SW480 (cell line): ENCODE measurements around the gene MAGI2.

Experiments used
- DNase-seq: peaks from one replicate; pipeline ENCODE4 v3.0.0-alpha.2; 2016; ENCODE audit warnings: low spot score

Gene MAGI2

DNA sequence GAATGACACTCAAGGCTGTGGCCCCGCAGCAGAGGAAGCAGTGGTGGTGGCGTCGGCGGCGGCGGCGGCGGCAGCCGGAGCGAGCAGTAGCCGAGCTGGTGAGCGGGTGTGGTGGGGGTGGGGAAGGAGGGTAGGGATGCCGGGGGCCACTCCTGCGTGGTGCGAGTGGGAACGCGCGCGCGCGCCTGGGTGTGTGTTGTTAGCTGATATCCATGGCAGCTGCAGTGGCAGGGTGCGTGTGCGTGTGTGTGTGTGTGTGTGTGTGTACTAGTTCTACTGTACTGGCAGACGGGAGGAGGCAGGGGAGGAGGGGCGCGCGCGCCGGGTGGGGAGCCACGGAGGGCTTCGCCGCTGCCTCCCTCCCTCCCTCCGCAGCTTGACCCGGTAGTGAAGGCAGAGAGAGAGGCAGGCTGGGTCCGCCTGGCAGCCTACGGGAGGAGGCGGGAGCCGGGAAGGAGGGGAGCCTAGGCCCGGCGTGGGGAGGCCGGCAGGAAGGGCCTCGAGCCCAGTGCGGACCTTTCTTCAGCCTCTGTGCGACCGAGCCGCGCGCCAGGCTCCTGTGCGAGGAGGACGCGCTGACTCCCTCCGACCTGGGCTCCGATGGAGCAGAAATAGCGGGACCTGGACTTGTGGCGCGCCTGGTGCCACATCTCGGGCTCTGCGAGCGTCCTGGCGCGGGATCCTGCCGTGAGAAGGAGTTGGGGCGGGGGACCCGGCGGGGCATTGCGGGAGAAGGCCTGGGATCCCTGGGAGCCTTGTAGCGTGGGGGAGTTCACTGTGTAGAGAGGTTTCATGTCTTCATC, at the start of gene MAGI2:
MAGI2 (minus strand) TSS at position 110 of the 803 bp plus-strand sequence. CDS start 347 bp downstream, outside the sequence.
- no peak for DNase-seq

DNA sequence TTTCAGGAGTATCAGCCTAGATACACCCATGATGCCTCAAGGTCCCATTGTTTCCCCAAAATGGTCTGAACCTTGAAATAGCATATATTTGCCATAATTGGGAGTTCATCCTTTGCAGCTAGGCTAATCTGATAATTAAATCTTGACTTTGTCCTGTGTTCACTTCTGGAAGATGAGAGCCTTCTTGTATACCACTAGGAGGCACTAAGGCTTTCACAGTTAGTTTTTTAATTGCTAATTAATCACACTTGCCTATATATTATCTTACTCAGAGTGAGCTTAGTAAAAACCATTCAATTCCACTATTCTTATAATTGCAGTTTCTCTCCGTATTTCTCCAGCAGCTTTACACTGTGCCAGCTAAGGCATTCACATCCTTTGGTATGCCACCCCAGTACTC, 48.7 kb upstream of the MAGI2 start:
- peak; percentile 20 for DNase-seq

DNA sequence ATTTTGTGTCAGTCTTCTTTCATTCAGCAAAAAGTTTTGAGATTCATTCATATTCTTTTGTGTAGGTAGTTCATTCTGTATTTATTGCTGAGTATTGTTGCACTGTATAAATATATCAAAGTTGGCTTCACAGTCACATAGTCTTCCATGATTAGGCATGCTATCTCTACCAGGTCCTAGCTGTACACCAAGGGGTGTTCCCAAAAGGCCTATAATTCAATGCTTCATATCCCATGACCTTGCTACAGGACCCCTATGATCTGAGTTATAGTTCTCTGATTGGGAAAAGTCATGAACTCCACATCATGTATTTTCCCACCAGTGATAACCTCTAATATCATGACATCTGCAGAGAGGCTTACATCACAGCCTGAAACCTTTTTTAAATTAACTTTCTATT, 47.3 kb upstream of the MAGI2 start:
- no peak for DNase-seq

DNA sequence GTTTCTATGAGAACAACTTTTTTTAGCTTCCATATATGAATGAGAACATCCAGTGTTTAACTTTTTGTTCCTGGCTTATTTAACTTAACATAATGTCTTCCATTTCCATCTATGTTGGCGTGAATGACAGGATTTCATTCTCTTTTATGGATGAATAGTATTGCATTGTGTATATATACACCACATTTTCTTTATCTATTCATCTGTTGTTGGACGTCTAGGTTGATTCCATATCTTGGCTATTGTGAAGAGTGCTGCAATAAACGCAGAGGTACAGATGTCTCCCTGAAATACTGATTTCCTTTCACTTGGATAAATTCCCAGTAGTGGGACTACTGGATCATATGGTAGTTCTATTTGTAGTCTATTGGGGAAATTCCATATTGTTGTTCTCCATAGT, 44.3 kb upstream of the MAGI2 start:
- DNase-seq = no peak

DNA sequence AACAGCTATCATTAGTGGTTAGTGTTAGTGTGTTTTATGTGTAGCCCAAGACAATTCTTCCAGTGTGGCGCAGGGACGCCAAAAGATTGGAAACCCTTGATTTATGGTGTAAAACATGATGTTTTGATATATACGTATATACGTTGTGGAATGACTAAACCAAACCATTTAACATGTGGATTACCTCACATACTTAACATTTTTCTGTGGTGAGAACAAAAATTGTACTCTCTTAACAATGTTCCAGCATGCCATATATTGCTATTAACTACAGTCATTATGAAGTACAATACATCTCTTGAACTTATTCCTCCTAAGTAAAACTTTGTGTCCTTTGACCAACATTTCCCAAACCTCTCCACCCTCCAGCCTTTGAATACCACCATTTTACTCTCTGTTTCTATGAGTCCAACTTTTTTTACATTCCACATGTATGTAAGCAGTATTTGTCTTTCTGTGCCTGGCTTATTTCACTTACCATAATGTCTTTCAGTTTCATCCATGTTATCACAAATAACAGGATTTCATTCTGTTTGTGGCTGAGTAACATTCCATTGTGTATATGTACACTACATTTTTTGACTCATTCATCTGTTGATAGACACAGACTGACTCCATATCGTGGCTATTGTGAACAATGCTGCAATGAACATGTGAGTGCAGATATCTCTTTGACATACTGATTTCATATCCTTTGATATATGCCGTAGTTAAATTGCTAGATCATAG, 42.2 kb upstream of the MAGI2 start:
- peak; percentile 29 for DNase-seq

DNA sequence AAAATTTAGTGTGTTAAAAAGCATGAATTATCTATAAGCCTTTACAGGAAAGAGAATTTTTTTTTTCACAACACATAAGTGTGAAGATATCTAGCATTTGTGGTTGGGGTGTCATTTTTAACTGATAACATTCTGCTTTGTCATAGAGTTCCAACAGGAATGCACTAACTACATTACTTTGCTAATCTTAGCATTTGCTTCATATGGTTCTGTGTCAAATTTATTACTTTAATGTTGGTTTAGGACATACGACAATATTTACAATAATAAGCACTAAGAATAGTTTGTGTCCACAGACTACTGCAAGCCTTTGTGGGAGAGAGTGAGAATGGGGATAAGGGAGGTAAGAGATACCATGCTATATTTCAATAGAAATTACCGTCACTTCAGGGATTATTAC, 40.6 kb upstream of the MAGI2 start:
- no peak for DNase-seq

DNA sequence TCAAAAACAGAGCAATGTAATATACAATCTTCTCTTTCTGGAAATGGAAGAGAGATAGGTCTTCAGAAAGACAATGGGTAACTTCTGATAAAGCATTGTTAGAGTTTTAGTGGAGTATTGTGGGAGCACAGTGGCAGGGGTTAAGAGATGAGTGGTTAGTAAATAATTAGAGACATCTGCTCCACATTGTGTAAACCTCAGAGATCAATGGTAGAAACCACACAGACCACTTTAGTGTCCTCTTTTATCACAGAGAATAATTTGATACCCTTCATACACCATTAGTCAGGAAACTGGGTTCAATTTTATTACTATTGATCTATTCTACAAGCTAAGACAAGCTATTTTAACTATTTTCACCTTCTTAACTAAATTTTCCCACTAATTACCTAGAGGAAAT, 35.9 kb upstream of the MAGI2 start:
- DNase-seq = peak; percentile 36

DNA sequence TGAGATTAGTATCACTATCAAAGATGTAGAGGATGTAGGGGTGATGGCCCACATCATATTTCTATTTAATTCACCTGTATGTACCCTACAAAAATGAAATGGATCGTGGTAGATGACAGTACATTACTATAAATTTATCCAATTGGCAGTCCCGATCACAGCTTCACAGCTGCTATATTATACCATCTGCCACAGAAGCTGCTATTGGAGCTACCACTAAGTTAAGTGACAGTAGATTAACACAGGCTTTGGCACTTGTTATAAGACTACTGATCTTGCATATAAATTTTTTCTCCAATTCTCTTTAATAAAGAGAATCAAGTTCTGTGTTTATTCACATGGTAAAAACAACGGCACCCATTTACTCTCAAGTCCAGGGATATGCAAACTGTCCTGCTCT, 24.9 kb upstream of the MAGI2 start:
- DNase-seq = no peak

DNA sequence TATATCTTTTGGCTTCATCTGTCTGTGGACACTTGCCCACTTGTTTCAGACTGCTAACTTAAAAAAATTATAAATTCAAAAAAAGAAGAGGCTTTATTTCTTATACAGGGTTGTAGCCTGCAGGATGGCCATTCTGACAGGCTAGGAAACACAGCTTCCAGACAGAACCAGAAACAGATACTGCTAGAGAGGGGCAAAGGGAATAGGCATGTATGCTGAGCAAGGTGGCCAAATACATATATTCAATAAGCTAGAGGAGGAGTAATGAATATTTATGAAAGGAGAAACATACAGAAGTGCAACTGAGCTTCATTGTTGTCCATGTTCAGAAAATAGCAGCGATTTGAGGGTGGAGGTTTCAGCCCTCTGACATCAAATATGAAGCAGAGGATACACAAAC, 22.0 kb upstream of the MAGI2 start:
- no peak for DNase-seq

DNA sequence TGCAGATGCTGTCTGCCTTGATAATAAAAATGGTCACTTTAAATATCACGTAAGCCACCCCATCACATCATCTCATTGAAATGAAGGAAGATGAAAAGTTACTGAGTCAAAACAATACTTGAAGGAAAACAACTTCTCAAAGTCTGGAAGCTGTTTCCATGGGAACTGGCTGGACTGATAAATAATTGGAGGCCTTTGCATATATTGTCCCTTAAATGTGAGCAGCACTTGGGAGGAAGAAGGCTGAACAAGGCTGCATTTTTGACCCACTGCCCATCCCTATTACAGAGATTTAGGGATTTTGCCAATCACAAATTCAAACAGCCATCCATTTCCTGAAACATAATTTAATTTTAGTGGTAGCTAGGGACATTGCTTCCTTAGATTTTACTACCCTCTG, 18.2 kb upstream of the MAGI2 start:
- no peak for DNase-seq

DNA sequence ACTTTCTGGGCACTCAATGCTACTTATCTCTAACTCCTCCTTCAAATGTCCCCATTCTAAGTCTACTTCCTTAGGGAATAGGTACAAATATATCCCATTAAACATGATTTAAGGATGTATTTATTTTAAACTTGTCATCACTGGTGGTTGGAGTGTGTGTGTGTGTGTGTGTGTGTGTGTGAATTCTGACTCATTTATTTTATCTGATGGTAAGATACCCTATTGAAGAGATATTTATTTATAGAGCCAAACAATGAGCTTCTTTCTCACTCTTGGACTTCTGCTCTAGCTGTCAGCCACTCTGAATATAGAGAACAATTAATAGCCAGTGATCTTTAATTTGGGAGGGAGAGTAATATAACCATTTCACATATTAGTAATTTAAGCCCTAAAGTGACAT, 17.8 kb upstream of the MAGI2 start:
- no peak for DNase-seq

DNA sequence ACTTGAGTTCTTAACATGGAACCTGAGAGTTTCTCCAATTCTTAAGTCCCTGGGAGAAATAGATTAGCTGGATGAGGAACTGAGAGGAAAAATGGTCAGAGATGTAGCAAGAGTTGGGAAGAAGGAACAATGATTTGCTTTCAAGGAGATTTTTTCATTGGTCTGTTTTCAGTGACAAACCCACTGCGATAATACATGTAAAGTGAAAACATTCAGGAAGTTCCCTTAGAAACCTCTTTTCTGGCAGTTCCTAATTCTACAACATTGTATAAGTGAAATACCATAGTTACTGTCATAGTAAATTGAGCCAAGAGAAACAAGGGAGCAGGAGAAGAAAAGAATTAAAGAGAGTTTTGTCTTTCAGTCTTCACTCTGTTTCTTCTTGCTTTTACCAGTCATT, 12.1 kb upstream of the MAGI2 start:
- no peak for DNase-seq

DNA sequence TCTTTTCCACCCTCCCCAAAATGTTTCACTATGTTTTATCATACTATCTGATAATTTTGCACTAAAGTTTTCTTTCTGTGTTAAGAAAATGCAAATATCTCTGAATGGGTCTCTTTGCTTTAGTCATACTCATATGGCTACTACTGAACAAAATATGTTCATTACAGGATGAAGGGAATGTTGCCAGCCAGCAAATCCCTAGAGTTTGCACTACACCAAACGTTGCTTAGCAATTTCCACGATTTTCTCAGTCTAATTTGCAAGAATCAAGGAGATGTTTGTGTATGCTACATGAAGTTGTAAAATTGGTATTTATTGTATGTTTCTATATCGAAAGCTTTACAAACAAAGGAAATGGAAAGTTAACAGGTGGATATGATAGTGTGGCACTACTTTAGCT, 10.6 kb upstream of the MAGI2 start:
- no peak for DNase-seq

DNA sequence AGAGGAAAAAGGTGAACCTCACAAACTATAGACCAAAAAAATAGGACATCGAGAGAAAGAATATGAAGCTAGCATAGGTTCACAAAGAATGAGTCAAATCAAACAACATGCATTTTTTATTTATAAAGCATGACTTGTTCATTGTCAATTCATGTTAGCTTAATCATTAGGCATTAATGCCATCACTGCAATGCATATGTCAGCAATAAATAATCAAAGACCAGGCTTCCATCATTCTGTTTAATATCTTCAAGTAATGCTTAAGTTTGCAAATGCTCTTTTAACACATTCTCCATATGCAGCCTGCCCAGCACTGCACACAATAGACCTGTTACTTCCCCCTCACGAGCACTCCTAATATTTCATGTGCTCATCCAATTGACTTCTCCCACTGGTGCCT, 8.9 kb upstream of the MAGI2 start:
- no peak for DNase-seq

DNA sequence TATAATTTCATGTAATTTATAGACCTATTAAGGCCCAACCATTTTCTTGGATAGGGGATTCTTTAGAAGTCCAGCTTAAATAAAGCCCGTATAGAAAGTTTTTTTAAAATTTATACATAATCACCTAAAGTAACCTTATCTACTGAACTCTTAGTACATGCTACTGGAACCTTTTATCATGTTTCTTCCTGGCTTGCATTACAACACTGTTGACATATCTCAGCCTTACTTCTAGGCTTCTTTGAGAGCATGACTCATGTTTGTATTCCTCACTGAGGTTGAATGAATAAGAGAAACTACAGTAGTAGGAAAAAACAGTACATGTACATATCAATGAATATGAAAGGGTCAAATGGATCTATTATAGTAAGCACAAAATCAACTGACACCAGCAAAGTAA, 8.2 kb upstream of the MAGI2 start:
- peak; percentile 9 for DNase-seq

DNA sequence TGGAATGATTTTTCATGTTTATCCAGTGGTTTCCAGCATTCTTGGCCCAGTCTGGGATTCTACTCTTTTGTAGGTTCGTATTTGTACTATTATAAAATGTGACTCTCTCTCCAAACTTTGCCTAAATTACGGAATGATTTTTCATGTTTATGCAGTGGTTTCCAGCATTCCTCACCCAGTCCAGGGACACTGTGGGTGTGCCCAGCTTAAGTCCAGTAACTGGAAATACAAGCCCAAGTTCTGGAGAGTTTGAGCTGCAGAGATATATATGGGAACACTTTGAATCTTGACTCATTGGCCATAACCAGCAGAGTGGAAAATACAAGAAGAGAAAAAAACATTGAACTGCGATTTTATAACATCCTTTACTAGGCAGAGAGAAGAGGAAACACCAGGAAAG, 5.9 kb upstream of the MAGI2 start:
- no peak for DNase-seq

DNA sequence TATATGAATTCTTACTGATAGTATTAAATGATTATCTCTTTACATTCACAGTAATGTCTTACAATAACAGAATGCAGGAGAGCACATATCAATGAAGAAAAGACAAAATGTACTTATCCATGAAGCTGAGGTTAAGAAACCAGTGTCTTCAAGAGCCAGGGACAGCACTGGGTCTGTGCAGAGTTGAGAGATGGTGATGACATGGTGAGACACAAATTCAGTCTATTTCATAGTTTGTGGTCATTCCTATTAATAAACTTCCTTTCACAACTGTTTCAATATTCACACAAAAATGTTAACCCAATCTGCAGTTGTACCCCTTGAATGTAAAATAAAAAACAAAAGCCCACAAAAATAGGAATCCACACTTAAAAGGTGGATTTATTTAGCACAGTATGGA, 5.3 kb upstream of the MAGI2 start:
- DNase-seq = no peak

DNA sequence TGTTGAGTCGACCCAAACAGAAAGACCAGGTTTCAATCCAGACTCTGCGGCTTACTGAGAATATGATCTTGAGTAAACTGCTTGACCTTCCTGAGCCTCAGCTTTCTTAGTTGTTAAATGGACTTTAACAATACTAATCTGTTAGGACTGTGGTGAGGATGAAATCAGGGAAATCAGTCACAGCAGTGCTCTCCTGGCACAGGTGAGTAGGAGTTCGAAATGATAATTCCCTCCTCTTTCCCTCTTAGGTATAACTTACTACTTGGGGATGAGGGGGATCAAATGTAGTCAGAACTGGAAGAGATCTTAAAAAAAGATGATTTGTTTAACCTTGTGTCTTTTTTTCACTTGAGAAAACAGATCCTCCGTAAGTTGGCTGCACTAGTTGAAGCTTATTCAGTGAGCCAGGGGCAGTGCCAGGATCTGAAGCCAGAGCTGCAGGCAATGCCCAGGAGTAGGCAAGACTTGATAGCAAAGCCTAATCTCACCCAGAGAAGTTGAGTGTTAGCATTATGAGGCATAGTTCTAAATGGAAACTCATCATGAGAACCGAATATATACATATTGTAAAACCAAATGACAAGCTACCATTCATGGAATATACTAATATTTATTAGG, 1.8 kb upstream of the MAGI2 start:
- no peak for DNase-seq

DNA sequence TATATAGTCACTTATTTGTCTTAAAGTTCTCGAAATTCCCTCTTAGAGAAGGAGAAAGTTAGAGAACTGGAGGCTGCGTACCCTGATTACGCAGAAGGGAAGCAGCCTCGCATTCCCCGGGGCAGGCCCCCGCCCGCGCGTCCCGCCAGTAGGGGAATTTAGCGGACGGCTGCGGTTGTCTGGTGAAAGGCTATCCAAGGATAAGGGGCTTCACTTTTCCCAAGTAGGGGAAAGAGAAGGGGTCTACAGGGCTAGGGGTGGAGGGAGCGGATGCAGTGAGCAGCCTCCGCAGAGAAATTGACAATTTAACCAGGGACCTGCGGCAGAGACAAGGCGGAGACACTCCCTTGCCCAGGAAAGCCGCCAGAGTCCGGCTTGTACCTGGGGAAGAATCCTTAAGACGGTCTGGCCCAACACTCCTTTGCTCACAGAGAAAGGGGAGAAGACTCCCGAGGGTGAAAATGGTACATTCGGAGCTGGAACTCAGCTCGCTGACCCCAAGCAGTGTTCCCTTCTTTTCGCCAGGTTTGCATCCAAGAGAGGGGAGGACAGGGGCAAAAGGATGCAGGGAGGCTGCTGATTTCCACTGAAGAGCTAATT, 994 bp upstream of the MAGI2 start:
- DNase-seq = no peak

DNA sequence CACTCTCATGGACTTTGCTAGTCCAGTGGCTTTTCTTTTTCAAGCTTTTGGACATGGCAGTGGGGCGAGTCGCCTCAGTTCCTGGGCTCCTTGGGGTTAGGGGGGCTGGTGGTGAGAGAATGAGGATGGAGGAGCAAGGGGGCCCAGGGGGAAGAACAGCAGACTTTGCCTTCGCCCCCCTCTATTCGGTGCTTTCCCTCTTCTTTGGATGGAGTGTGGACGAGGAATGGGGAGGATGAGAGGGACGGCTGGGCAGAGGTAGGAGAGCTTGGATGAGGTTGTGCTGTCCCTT, 255 bp downstream of the MAGI2 start:
- DNase-seq = no peak

DNA sequence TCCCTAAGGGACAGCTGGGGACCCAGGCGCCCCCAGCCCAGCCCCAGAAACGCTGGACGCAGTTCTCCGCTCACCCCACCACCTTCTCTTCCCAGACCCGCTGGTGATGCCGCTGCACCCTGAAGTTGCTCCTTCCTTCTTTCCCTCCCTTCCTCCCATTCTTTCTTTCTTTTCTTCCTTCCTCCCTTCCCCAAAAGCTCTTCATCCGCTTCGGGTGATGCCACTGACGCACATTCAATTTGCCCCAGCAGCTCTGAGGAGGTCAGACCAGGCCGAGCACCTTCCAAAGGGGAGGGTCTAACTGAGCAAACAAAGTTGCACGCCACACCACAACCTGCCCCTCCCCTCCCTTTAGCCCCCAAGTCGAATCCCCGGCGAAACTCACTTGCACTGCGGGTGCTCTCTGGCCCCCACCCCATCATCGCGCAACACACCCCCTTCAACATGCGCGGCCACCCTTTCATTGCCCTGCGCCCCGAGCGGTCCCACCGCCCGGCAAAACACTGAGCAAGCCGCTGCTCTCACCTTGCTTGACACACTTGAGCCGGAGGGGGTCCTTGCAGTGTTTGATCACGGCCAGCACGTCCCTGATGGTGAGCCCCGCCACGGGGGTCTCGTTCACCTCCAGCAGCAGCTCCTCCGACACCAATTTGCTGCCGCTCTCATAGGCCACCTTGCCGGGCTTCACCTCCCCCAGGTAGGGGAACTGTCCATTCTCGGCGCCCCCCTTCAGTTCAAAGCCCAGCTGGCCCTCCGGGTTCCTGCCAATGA, 787 bp downstream of the MAGI2 start:
- DNase-seq = no peak

DNA sequence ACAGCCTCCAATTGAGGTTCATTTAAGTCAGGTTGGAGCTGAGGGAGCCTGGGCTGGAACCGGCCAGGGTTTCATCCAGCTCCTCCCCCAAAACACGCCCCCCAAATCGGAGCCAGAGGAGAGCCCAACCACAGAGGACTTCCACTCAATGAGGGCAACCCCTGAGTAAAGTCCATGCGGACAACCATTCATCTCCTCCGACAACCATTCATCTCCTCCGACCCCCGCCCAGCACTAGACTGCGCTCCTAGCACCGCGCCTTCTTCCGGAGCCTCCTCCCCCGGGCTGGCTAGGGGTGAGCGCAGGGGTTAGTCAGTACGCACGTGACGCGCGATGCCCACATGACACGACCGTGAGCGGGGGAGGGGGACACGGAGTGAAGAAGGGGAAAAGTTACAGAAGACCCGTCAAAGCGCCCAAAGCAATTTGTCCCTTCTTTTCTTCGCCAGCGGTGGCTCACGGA, 1.4 kb downstream of the MAGI2 start:
- peak; percentile 8 for DNase-seq
